ENCODE measurements around the gene SBK2. TPM values are rescaled to one million over a fixed set of nuclear protein-coding genes. Genes with fewer than 3 reads are reported as not detected.
A peak's percentile ranks its signal among the peaks of the same experiment; 100 is the strongest.

SBK2 gene
- total and polyA plus RNA-seq, 8 donors, result 0.28 to 0.46 (median 0.43) TPM; not detected in 5

DNA sequence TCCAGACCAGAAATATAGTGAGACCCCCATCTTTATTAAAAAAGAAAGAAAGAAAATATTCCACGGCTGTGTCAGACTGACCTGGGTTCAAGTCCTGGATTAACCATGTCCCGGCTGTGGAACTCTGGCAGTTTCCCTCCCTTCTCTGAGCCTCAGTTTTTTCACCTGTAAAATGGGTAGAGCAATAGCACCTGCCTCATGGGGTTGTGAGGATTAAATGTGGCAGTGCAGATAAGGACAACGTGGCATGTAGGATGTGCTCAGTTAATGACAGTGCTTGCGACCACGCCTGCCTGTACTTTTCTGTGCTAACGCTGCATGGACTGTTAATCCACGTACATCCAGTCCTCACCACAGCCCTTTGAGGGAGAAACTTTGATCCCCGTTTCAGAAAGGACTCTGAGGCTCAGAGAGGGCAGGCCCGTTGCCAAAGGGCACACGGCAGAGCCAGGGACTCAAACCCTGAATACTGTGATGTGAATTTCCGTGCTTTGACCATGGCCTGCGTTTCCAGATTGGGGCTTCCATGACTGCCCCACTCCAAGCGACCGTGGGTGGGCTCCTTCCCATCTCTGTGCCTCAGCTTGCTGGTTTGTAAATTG lies 16.1 kb downstream of the SBK2 start:
- 56 to 66% methylated on average over 14 of the region's 14 CpGs for WGBS, 2 donors
- no peak for FAIRE-seq

GRCh38 chr19:55519451-55520311 lies 17.3 kb downstream of the SBK2 start:
- Histone ChIP-seq H3K27me3 (no peaks in the 10 kb centered on the region), H3K9me3 (no peaks in the 10 kb centered on the region), H3K36me3 (no peaks in the 10 kb centered on the region), H3K4me3 (no peak overlapping the region), H3K27ac (no peak overlapping the region), H3K4me1 (no peaks in the 10 kb centered on the region)
- DNase-seq, result no peak
- WGBS, 2 donors, result 67 to 84% methylated on average over 10 of the region's 10 CpGs
- FAIRE-seq, result no peak
- intact Hi-C loops (cut with DNase I), result loop anchor here in 2 of 3 donors (5.0 kb wide), 2 partner anchors 88 to 113 kb away; partner anchors contain the start of gene ZNF865 (in 1 of the 2)
- TF ChIP-seq, protein P1, sequence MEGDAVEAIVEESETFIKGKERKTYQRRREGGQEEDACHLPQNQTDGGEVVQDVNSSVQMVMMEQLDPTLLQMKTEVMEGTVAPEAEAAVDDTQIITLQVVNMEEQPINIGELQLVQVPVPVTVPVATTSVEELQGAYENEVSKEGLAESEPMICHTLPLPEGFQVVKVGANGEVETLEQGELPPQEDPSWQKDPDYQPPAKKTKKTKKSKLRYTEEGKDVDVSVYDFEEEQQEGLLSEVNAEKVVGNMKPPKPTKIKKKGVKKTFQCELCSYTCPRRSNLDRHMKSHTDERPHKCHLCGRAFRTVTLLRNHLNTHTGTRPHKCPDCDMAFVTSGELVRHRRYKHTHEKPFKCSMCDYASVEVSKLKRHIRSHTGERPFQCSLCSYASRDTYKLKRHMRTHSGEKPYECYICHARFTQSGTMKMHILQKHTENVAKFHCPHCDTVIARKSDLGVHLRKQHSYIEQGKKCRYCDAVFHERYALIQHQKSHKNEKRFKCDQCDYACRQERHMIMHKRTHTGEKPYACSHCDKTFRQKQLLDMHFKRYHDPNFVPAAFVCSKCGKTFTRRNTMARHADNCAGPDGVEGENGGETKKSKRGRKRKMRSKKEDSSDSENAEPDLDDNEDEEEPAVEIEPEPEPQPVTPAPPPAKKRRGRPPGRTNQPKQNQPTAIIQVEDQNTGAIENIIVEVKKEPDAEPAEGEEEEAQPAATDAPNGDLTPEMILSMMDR (IDR thresholded peaks at IDR 0.05), result no peak
- no peak for ATAC-seq

More for the DNA sequence above, 16.1 kb downstream of the SBK2 start:
- TF ChIP-seq, protein P1 (IDR thresholded peaks at IDR 0.05), result no peak
- DNase-seq (no peak), ATAC-seq (no peak)
- H3K4me3 ChIP-seq, result no peak overlapping the region
- intact Hi-C loops (cut with DNase I), result no loop called here
- H3K4me1 ChIP-seq, result no peaks in the 10 kb centered on the region
- no peaks in the 10 kb centered on the region for H3K9me3 ChIP-seq
- no peaks in the 10 kb centered on the region for H3K27me3 ChIP-seq
- H3K36me3 ChIP-seq, result no peaks in the 10 kb centered on the region
- no peak overlapping the region for H3K27ac ChIP-seq

DNA sequence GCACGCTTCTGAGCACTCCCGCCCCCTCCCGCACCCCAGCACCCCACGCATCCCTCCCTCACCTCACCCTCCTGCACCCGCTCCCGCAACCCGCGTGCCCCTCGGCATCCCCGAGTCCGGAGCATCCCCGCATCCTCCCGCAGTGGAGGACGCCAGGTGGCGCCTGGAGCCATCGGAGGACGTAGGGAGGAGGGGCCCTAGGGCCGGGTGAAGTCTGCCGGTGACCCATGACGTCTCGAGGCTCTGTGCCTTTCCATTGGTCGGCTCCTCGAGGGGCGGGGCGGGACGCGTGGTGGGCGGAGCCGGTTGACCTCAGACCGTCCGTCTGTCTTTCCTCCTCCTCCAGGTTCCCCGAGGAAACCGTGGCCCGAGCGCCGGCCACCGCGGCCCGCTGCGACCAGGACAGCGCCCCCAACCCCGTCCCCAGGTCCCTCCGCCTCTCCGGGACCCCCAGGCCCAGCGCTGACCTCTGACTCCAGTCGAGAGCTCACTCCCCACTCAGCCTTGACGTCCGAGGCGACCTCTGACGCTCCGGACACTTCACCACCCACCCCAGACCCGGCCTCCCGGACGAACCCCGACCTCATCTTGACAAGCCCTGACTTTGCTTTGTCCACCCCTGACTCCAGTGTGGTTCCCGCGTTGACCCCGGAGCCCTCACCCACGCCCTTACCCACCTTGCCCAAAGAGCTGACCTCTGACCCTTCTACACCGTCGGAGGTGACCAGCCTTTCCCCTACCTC lies 19.9 kb downstream of the SBK2 start:
- H3K4me1 ChIP-seq, result no peaks in the 10 kb centered on the region
- 7% methylated on average over 53 to 61 of the region's 61 CpGs for WGBS, 2 donors
- H3K4me3 ChIP-seq, result peak overlapping the region in 3 of 4 donors; percentile 26 to 59 (median 53)
- FAIRE-seq (no peak), DNase-seq (peak; percentile 90 to 99 (median 96)), ATAC-seq (peak; percentile 100)
- no peaks in the 10 kb centered on the region for H3K36me3 ChIP-seq
- TF ChIP-seq, protein P1 (IDR thresholded peaks at IDR 0.05), result peak; percentile 57 to 68 (median 64)
- peak overlapping the region; percentile 57 to 81 (median 80) for H3K27ac ChIP-seq
- H3K9me3 ChIP-seq, result no peaks in the 10 kb centered on the region
- intact Hi-C loops (cut with DNase I), result loop anchor here in 2 of 3 donors (5.0 kb wide), 2 partner anchors 90 to 115 kb away; partner anchors contain the start of gene ZNF865 (in 1 of the 2)
- no peaks in the 10 kb centered on the region for H3K27me3 ChIP-seq

GRCh38 chr19:55508120-55508519 lies 28.8 kb downstream of the SBK2 start:
- intact Hi-C loops (cut with DNase I), result no loop called here
- FAIRE-seq, result no peak

More at GRCh38 chr19:55508120-55508519, 28.8 kb downstream of the SBK2 start:
- TF ChIP-seq, protein P1 (IDR thresholded peaks at IDR 0.05), result no peak
- H3K4me3 ChIP-seq, result no peak overlapping the region
- ATAC-seq (no peak), DNase-seq (no peak)
- H3K4me1 ChIP-seq, result no peaks in the 10 kb centered on the region
- H3K27ac ChIP-seq, result no peak overlapping the region
- 54 to 70% methylated on average over 10 of the region's 10 CpGs for WGBS, 2 donors
- no peaks in the 10 kb centered on the region for H3K36me3 ChIP-seq
- no peaks in the 10 kb centered on the region for H3K27me3 ChIP-seq
- no peaks in the 10 kb centered on the region for H3K9me3 ChIP-seq
